GM21526 (cell line): ENCODE data around the gene STARD8.
"Not testable (repeated sequence)": the region's sequence is repeated elsewhere in the genome, so short reads cannot be mapped to it uniquely, and the experiment has no call there.

Experiments
- ATAC-seq: cut with Tn5 transposase; IDR thresholded peaks from one replicate; pipeline ENCODE4 v1.9.1; 2021; ENCODE audit warnings: moderate library complexity; ENCODE audit not compliant: unreplicated experiment, low FRiP score

Gene STARD8, protein sequence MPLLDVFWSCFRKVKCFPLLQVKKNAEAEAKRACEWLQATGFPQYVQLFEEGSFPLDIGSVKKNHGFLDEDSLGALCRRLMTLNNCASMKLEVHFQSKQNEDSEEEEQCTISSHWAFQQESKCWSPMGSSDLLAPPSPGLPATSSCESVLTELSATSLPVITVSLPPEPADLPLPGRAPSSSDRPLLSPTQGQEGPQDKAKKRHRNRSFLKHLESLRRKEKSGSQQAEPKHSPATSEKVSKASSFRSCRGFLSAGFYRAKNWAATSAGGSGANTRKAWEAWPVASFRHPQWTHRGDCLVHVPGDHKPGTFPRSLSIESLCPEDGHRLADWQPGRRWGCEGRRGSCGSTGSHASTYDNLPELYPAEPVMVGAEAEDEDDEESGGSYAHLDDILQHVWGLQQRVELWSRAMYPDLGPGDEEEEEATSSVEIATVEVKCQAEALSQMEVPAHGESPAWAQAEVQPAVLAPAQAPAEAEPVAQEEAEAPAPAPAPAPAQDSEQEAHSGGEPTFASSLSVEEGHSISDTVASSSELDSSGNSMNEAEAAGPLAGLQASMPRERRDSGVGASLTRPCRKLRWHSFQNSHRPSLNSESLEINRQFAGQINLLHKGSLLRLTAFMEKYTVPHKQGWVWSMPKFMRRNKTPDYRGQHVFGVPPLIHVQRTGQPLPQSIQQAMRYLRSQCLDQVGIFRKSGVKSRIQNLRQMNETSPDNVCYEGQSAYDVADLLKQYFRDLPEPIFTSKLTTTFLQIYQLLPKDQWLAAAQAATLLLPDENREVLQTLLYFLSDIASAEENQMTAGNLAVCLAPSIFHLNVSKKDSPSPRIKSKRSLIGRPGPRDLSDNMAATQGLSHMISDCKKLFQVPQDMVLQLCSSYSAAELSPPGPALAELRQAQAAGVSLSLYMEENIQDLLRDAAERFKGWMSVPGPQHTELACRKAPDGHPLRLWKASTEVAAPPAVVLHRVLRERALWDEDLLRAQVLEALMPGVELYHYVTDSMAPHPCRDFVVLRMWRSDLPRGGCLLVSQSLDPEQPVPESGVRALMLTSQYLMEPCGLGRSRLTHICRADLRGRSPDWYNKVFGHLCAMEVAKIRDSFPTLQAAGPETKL

DNA sequence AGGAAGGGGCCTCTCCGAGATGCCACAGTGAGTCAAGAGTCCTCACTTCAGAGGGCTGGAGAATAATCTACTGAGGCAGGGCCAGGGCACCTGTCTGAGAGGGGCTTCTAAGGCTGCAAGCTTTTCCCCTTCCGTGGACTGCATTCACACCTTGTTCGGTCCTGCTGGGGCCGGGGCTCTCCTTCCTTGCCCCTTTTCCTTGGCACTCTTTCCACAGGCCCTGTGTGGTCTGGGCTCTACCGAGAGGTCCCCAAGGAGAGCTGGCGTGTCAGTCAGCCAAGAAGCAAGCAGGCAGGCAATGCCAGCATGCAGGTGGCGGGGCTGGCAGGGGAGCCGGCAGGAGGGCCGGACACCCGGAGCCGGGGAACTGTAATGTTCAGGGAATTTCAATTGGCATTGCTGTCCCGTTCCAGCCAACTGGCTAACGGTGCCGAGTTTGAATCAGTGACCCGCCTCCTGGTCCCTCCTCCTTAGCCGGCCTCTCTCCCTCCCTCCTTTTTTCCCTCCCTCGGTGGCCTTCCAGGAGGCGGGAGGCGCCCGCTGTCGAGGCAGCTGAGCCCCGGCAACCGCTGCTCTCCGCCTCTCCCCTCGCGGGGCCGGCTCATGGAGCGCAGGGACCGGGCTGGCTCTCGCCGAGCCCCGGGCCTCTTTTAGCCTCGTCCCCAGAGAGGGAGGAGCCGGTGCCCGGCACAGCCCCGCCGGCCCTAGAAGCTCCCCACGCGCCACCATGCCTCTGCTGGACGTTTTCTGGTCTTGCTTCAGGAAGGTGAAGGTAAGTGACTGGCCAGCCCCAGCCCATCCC lies at the start of gene STARD8:
TSS of gene STARD8 (plus strand) at position 511 of the 802 bp plus-strand sequence. CDS start at position 728, 217 bp downstream.
- ATAC-seq: no peak

DNA sequence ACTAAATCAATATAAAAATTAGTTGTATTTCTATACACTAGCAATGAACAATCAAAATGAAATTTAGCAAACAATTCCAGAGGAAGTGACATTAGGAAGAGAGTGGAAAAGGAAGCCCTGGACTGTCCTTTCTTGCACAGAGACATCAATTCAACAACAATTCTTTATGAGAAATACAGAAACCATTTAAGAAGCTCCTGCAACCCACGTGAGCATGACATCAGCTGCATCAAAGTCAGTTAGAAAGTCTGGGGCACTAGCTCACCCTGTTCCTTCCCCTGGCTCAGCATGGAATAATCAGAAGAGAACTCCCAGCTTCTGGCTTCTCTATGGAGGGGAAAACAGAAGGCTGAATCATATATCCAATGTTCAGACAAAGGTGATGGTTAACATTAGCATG lies 48.6 kb upstream of the STARD8 start:
- ATAC-seq: no peak

DNA sequence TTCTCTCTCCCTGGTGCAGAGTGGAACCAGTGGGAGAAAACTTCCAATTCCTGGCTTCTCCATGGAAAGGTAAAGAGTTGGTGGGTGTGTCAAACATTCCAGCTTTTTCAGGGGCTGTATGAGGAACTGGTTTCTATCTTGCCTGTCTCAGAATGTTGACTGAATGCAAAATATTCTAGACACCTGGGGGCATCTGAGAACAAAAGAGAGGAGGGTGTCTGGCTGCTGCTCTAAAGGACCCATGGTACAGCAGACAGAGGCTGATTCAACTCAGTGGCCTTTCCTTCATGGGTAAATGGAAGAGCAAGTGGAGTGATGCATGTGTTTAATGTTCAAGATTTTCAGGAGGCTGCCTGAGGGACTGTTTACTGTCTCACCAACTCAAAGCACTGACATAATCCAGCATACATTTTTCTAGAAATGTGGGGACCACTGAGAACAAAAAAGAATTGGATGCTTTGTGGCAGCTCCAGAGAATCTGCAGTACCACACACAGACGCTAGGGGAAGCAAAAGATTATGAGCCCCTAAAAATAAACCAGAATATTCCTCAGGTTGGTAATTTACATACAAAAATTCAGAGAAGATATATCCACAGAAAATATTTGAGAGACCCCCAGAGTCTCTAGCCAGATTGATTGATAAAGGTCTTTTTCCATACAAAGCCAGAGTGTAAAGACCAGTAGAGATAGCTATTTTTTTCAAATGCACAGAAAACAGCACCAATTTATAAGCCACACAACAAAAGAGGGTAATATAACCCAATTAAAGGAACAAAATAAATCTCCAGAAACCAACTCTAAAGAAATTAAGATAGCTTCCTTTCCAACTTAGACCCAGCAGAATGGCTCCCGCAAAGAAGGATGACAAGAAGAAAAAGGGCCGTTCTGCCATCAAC lies 48.0 kb upstream of the STARD8 start:
- ATAC-seq: no peak

DNA sequence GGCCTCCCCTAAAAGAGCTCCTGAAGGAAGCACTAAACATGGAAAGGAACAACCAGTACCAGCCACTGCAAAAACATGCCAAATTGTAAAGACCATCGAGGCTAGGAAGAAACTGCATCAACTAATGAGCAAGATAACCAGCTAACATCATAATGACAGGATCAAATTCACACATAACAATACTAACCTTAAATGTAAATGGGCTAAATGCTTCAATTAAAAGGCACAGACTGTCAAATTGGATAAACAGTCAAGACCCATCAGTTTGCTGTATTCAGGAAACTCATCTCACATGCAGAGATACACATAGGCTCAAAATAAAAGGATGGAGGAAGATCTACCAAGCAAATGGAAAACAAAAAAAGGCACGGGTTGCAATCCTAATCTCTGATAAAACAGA lies 43.2 kb upstream of the STARD8 start:
- ATAC-seq: not testable (repeated sequence)

DNA sequence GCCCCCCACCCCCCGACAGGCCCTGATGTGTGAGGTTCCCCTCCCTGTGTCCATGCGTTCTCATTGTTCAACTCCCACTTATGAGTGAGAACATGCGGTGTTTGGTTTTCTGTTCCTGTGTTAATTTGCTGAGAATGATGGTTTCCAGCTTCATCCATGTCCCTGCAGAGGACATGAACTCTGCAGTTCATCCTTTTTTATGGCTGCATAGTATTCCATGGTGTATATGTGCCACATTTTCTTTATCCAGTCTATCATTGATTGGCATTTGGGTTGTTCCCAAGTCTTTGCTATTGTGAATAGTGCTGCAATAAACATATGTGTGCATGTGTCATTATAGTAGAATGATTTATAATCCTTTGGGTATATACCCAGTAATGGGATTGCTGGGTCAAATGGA lies 32.7 kb upstream of the STARD8 start:
- ATAC-seq: not testable (repeated sequence)

DNA sequence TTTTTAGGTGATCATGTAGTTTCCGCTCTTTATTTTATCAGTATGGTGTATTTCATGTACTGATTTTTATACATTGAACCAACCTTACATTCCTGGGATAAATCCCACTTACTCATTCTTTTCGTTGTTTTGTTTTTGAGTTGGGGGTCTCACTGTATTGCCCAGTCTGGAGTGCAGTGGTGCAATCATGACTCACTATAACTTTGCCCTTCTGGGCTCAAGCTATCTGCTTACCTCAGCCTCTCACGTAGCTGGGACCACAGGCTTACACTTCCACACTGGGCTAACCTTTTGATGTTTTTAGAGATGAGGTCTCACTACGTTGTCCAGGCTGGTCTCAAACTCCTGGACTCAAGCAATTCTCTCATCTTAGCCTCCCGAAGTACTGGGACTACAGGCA lies 19.5 kb upstream of the STARD8 start:
- no peak for ATAC-seq

DNA sequence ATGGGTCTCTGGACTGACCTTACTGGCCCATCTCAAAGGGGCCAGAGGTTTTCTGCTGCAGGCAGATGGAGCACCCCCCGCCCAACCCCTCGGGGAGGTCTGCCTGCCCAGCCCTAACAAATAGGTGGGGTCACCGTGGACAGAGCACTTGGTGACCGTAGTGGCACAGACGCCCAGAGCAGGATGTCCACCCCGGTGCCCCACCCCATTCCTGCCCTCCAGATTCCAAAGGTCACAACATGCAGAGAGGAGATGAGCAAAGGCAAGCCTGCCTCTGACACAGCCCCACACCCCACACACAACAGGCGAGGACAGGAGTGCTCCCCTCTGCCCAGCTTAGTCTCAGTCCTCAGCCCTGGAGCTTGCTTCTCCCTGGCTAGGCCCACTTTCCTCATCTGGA lies 17.5 kb upstream of the STARD8 start:
- ATAC-seq: not testable (repeated sequence)

DNA sequence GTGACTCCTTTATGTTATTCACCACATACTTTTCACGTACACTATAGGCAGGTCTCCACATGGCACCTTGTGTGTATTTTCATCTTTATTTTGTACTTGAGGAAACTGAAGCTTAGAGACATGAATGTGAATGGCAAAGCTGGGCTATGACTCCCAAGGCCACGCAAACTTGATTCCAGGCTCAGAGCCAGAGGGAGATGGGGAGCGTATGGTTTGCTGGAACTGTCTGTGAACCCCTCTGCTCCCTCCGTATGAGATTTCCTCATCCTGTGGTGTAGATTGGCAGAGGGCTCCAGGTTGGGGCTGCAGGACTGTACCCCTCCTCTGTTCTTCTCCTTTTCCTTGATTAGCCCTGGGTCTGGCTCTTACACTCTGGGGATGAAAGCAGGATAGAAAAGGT lies 16.1 kb upstream of the STARD8 start:
- ATAC-seq: no peak

DNA sequence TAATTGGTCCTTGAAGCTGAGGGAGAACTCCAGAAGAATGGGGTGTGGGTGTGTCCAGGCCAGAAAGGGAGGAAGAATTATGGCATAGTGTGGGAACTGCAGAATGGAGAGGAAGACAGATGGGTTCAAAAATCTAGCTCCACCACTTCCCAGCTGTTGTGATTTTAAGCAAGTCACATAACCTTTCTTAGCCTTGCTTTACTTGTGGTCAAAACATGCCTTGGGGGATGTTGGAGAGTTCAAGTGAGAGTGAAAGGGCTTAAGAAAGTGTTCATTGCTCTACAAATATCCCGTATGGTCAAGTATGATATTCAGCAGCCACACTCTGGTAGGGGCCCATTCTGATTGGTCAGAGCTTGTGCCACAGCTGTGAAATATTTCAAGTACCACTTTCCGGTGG lies 15.0 kb upstream of the STARD8 start:
- ATAC-seq: no peak

DNA sequence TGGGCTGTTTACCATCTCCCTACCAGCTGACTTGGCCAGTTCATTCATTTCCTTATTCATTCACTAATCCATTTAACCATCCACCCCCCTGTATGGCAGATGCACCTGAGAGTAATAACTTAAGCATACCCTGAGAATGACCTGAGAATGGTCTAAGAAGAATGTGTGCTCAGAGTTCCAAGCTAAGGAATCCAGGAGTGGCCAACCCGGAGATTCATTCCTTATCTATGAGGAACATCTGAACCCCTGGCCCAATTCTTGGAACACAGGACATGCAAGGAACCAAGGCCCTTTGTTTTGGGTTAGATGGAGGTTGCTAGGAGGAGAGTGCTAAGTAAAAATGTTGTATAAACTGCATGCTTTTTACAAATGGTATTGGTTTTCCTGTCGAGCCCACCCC lies 13.5 kb upstream of the STARD8 start:
- ATAC-seq: no peak

DNA sequence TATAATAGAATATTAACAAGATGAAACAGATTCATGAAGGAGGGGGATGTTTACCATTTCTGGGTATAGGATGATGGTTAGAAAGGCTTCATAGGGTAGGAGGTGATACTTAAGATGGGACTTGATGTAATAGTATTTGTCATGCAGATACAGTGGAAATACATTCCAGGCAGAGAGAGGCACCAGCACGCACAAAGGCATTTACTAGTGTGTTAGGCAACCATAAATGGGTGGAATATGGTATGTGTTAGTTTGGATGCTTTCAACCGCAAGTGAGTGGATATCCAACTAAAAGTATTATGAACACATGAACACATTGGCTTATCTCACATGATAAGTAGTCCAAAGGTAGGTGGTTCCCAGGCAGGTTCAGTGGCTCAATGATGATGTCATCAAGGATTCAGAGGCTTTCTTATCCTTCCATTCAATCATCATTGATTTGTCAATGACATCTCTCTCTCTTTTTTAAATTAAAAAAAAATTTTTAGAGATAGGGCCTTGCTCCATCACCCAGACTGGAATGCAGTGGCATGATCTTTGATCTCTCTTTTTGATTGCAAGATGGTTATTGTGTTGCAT lies 12.7 kb upstream of the STARD8 start:
- no peak for ATAC-seq

DNA sequence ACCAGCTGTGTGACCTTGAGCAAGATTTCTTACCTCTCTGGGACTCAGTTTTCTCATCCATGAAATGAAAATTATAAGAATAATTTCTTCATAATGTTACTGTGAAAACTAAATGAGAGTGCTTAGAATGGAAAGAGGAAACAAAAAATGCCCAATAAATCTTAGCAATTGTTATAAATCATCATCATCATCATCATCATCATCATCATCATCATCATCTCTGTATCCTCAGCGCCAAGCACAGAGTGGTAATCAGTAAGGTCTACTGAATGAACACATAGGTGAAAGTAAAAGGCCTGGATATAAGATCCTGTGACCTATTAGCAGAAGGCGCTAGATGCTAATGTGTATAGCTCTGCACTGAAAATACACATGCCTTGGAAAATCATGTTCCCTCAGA lies 6.8 kb upstream of the STARD8 start:
- no peak for ATAC-seq

DNA sequence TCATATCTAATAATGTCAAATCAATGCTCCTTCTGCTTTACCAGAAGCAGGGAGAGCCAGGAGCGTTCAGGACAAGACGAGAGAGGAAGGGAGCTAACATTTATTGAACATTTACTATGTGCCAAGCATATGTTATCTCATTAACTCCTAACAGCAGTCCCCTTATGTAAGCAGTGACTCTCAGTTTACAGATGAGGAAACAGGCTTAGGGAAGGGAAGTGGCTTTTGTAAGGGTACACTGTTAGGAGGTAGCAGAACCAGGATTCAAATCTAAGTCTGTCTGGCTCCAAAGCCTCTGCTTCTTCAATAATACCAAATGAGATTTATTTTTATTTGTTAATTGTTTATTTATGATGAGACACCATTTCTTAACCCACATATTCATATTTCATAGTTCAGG lies 2.6 kb upstream of the STARD8 start:
- ATAC-seq: no peak

DNA sequence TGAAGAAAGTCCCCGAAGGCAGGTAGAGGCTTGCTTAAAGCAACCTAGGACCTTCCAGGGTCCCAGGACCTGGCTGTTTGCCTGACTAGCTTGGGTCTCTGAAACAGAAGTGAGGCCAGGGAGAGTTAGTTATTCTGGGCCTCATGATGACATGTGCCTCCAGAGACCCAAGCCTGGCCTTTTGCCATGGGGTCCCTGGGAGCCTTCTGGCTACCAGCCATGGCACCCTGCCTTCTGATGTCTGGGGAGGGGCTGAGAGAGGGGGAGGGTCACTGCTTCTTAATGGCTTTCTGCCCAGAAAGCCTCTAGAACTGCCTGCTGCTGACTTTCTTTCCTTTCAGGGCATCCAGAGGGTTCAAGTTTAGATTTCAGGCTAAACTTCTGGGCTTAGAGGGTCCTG lies 1.0 kb upstream of the STARD8 start:
- no peak for ATAC-seq

DNA sequence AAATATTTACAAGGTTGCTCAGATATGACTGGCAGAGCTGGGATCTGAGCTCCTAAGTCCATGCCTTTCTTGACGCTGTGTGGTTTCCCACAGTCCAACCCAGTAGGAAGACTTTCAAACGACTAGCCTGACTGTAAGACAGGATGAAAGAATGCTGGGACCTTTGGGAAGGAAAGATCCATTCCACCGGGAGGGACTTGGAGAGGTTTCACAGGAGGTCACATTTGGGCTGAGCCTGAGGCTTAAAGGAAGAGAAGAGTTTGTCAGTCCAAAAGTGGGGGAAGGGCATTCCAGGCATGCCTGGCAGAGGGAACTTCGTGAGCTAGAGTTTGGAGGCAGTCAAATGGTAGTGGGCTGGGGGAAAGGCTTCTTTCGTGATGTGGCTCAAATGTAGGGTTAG lies 1.5 kb downstream of the STARD8 start:
- ATAC-seq: no peak

DNA sequence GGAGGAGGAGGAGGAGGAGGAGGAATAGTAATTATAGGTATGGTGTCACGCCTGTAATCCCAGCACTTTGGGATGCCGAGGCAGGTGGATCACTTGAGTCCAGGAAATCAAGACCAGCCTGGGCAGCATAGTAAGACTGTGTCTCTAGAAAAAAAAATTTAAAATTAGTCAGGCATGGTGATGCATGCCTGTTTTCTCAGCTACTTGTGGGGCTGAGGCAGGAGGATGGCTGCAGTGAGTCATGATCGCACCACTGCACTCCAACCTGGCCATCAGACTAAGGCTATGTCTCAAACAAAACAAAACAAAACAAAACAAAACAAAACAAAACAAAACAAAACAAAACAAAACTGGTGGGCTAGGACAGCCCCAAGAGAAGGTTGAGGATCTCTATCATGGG lies 3.0 kb downstream of the STARD8 start:
- no peak for ATAC-seq

DNA sequence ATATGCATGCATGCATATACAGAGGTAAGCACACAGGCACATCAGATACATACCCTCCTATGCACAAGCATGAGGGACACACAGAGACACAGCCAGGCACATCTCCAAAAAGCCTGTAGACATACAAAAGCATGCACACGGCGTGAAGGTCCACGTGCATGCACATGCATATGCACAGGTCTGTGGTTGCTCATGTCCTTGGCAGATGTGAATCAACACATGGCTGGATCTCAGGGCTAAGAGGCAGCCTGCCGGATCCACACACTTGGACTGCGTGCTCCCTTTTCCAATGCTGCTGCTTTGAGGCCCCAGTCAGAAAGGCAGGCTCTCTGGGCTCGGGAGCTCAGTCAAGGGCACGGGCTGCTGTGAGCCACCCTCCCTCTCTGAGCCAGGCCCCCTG lies 3.6 kb downstream of the STARD8 start:
- ATAC-seq: no peak

DNA sequence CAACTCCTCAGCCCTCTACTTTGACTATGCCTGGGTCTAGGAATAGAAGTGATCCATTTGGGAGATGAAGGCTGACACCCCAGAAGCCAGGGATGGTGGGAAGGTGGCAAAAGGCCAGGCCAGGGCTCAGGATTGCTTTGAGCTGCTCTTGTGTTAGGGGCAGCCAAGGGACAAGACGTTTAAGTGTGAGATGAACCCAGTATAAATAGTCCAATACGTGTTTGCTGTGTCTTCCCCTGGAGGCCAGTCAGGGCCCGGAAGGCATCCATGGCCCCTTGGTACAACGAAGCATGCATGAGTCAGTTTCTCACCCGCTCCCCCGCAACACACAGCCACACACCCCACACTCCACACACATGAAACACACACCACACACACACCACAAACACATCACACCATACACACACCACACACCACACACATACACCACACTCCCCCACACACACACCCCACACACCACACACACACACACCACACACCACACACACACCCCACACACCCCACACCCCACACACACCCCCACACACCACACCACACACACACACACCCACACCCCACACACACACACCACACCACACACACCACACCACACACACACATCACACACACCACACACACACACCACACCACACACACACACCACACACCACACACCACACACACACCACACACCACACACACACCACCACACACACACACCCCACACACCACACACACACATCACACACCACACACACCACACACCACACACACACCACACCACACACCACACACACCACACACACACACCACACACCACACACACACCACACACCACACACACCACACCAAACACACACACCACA lies 5.1 kb downstream of the STARD8 start:
- ATAC-seq: no peak
